ENCODE data around the gene FOXL2. TPM values are rescaled to one million over a fixed set of nuclear protein-coding genes. Genes with fewer than 3 reads are reported as not detected.

Gene FOXL2
- total and polyA plus RNA-seq, 9 of the 15 experiments (the other 6 are each of a cell fraction or from before 2014, with no cell fraction given) = 0.27 to 22.1 (median 3.2) TPM

- intact Hi-C loops (cut with micrococcal nuclease) = loop anchor here (2.0 to 5.0 kb wide), 4 partner anchors 327 to 505 kb away; partner anchors contain the start of gene CEP70
- WGBS (ENCODE audit: insufficient coverage, low coverage, missing lambda C conversion rate) = 81% methylated on average over 7 of the region's 8 CpGs
- no peak for TF ChIP-seq ZBTB11 (CRISPR knock-in tag; IDR thresholded peaks at IDR 0.05)
- no peak for TF ChIP-seq ZNF592 (IDR thresholded peaks at IDR 0.05)
- no peak for TF ChIP-seq ZKSCAN8 (CRISPR knock-in tag; IDR thresholded peaks at IDR 0.05)
- TF ChIP-seq BDP1 (IDR thresholded peaks at IDR 0.05; ENCODE audit: insufficient read depth, insufficient read length) = no peak
- TF ChIP-seq MAZ (CRISPR knock-in tag; conservative IDR thresholded peaks at IDR 0.05 in 1 of 2, IDR thresholded peaks at IDR 0.05 in 1 of 2) = no peak
- no peaks in the 10 kb centered on the region for H4K20me1 ChIP-seq (replicated peaks; ENCODE audit: control insufficient read depth, insufficient read depth, low read length)
- H3K36me3 ChIP-seq (ENCODE audit: control insufficient read depth, insufficient read depth, low read length) = no peaks in the 10 kb centered on the region
- in situ Hi-C loops (cut with MboI) = no loop called here
- no peak overlapping the region for H3K4me2 ChIP-seq (ENCODE audit: insufficient read depth, low read length)
- no peak overlapping the region for H2AFZ ChIP-seq (ENCODE audit: low read depth, low read length)
- BruUV-seq (replicated peaks) = no TSS peak
- no peak for ATAC-seq
- no peak for FAIRE-seq
- H3K27ac ChIP-seq (ENCODE audit: extremely low read depth, low read depth, low read length) = no peak overlapping the region
- POLR2A ChIA-PET = interaction anchor here (0.6 kb wide), 1 partner anchor 89 kb away, joined by 3 read pairs; no protein-coding TSS in a partner anchor
- peaks cover 4 to 7% of the 10 kb centered on the region in 2 experiments; a peak in 4 of 5 replicates for H3K4me1 ChIP-seq (replicated peaks in 1 of 2; ENCODE audit: control insufficient read depth in 2 of 2, insufficient read depth in 2 of 2, low read length in 2 of 2)
- H3K79me2 ChIP-seq (ENCODE audit: control insufficient read depth, insufficient read depth, low read length) = no peaks in the 10 kb centered on the region
- H3K4me3 ChIP-seq = no peak overlapping the region
- CTCF ChIA-PET (ENCODE audit: low intra/inter-chr PET ratio) = interaction anchor here (2.5 kb wide), 1 partner anchor 223 kb away, joined by 16 read pairs; no protein-coding TSS in a partner anchor
- no peaks in the 10 kb centered on the region for H3K9me3 ChIP-seq (replicated peaks; ENCODE audit: control insufficient read depth, insufficient read depth, low read depth, low read length)
- H3K27me3 ChIP-seq (ENCODE audit: control insufficient read depth in 2 of 2, insufficient read depth in 2 of 2, low read length in 2 of 2) = no peaks in the 10 kb centered on the region
- H3K9ac ChIP-seq (ENCODE audit: insufficient read depth in 1 of 2, low read depth in 2 of 2, low read length in 2 of 2) = no peak overlapping the region
- DNase-seq (ENCODE audit: extremely low read depth in 1 of 4, low spot score in 3 of 4) = no peak
- H3K9me1 ChIP-seq (ENCODE audit: control insufficient read depth, insufficient read depth, low read length) = no peaks in the 10 kb centered on the region
These were observed 25.3 kb downstream of the FOXL2 start for GRCh38 chr3:138921316-138922292.
